Bladder microvascular endothelial cell (primary cell): ENCODE measurements around the gene ANKEF1. TPM values are rescaled to one million over a fixed set of nuclear protein-coding genes. Genes with fewer than 3 reads are reported as not detected.

Experiments
- total RNA-seq: library from RNA; depleted of rRNA; stranded (reverse); fragments of >200 nt; gene quantifications from 2 replicates; pipeline ENCODE4 v1.2.3, GENCODE V29; 2014

Gene ANKEF1
- 1.4 and 2.3 TPM in 2 replicates for total RNA-seq

DNA sequence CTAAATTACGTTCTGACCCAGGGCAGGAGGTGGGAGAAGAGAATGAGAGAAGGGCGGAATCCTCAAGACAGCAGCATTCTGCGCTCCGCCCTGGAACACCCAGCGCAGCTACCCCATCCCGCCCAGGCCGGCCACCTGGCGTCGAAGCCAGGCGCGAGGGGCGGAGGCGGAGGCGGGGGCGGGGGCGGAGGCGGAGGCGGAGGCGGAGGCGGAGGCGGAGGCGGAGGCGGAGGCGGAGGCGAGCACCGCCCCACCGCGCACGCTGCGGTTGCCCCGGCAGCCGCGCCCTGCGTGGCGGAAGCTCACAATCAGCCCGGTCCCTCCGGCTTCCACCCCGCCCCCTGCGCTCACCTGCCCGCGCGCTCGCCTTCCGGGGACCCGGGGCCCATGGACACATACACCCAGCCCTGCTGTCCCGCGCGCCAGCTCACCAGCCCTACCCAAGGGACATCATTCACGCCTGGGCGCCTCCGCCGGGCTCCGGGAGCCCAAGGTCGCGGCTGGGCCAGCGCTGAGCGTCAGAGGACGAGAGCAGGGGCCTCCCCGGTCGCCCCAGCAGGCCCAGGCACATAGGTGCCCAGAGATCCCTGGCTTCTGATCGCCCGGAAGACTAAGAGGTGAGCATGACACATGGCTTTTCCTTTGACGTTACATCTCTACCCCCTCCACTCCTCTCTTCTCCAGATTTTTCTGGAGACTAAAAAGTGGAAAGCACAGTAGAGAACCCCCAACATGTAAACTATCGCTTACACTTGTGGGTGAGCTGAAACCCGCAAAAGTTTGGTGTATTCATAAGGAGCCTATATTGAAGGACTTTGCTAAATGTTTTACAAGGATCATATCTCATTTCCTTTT lies at the start of gene ANKEF1:
Gene ANKEF1 (plus strand): TSS at position 271 of the 855 bp plus-strand sequence. CDS start 3,315 bp downstream, outside the sequence.

Other genes starting within 250 kb of the ANKEF1 start
- gene PAK5, start 195.9 kb upstream of the ANKEF1 start, total RNA-seq = not detected in 2 replicates
- gene SNAP25, start 183.8 kb downstream of the ANKEF1 start, total RNA-seq = 0.25 and 0.32 TPM in 2 replicates